NOMO-1 treated with DMSO at 0.1 percent for 48 hours (cell line): ENCODE data around the gene KIF1B.
"Not testable (repeated sequence)": the region's sequence is repeated elsewhere in the genome, so short reads cannot be mapped to it uniquely, and the experiment has no call there.

Experiments
- DNase-seq: peaks from one replicate; lab custom pipeline; 2025; ENCODE audit not compliant: unreplicated experiment; lab: John Stamatoyannopoulos, UW

The KIF1B gene

GRCh38 chr1:10229903-10230302 lies 19.5 kb downstream of the KIF1B start:
- DNase-seq, result no peak

GRCh38 chr1:10232163-10232562 lies 21.8 kb downstream of the KIF1B start:
- no peak for DNase-seq

GRCh38 chr1:10236405-10237156 lies 26.2 kb downstream of the KIF1B start:
- no peak for DNase-seq

- DNase-seq, result peak; percentile 48
These were observed 26.8 kb downstream of the KIF1B start for GRCh38 chr1:10237157-10237539.

- DNase-seq, result no peak
These were observed 31.8 kb downstream of the KIF1B start for GRCh38 chr1:10242135-10242534.

- no peak for DNase-seq
These were observed 32.4 kb downstream of the KIF1B start for GRCh38 chr1:10242811-10243210.

- DNase-seq, result no peak
These were observed 35.3 kb downstream of the KIF1B start for GRCh38 chr1:10245674-10246073.

- DNase-seq, result no peak
These were observed 39.6 kb downstream of the KIF1B start for GRCh38 chr1:10249808-10250457.

GRCh38 chr1:10250663-10251062 lies 40.3 kb downstream of the KIF1B start:
- no peak for DNase-seq

GRCh38 chr1:10251325-10252108 lies 41.1 kb downstream of the KIF1B start:
- peak; percentile 76 for DNase-seq

GRCh38 chr1:10252508-10252907 lies 42.1 kb downstream of the KIF1B start:
- DNase-seq, result no peak

GRCh38 chr1:10253149-10253548 lies 42.8 kb downstream of the KIF1B start:
- no peak for DNase-seq

GRCh38 chr1:10253755-10254154 lies 43.4 kb downstream of the KIF1B start:
- DNase-seq, result no peak

- no peak for DNase-seq
These were observed 47.5 kb downstream of the KIF1B start for GRCh38 chr1:10257851-10258250.

- DNase-seq, result not testable (repeated sequence)
These were observed 49.2 kb downstream of the KIF1B start for GRCh38 chr1:10259547-10259946.

- DNase-seq, result peak; percentile 7
These were observed 53.2 kb downstream of the KIF1B start for GRCh38 chr1:10263450-10264082.

- no peak for DNase-seq
These were observed 54.7 kb downstream of the KIF1B start for GRCh38 chr1:10265027-10265426.

GRCh38 chr1:10265900-10266299 lies 55.5 kb downstream of the KIF1B start:
- DNase-seq, result no peak

GRCh38 chr1:10267319-10267718 lies 56.9 kb downstream of the KIF1B start:
- no peak for DNase-seq

- no peak for DNase-seq
These were observed 57.6 kb downstream of the KIF1B start for GRCh38 chr1:10267921-10268320.

GRCh38 chr1:10271090-10271489 lies 60.7 kb downstream of the KIF1B start:
- no peak for DNase-seq
